K562 (cell line): ENCODE results near the gene GPAT3. TPM values are rescaled to one million over a fixed set of nuclear protein-coding genes. Genes with fewer than 3 reads are reported as not detected.

Source experiments
- BCL6 ChIP-seq: fragments of 250-450 bp; sonication (Bioruptor Pico); IDR thresholded peaks from 2 replicates; pipeline ENCODE4 v1.4.0; 2020
- C11orf30 ChIP-seq: fragments of 450-650 bp; IDR thresholded peaks from 2 replicates; pipeline ENCODE4 v1.6.1; 2016; ENCODE audit warnings: low read depth, mild to moderate bottlenecking
- CC2D1A ChIP-seq: fragments of 450-650 bp; IDR thresholded peaks from 2 replicates; pipeline ENCODE4 v1.6.1; 2017; ENCODE audit warnings: mild to moderate bottlenecking
- CSDE1 ChIP-seq, 2 experiments: fragments of 450-650 bp; IDR thresholded peaks; 2 replicates each; pipeline ENCODE4 v1.6.1; 2016; ENCODE audit warnings: mild to moderate bottlenecking in 1 of 2
- EWSR1 ChIP-seq: fragments of 450-650 bp; IDR thresholded peaks from 2 replicates; pipeline ENCODE4 v1.6.1; 2018; ENCODE audit warnings: borderline replicate concordance, mild to moderate bottlenecking, low read depth, moderate library complexity; ENCODE audit not compliant: partially characterized antibody
- HINFP ChIP-seq: fragments of 450-650 bp; conservative IDR thresholded peaks from 2 replicates; pipeline ENCODE4 v1.6.1; 2016; ENCODE audit warnings: missing genetic modification characterization, low read depth, mild to moderate bottlenecking, control low read depth, missing compliant biosample characterization
- JUN ChIP-seq, 2 experiments: sonication (generic) in 1 of 2; formaldehyde crosslinking in 1 of 2; IDR thresholded peaks; 2 replicates each; pipeline versions ENCODE4 v1.6.1 to v1.8.0; 2012 to 2022; ENCODE audit warnings: borderline replicate concordance in 2 of 2, mild to moderate bottlenecking in 2 of 2, improper control_type of control experiment in 1 of 2, low read depth in 1 of 2, low read length in 1 of 2, missing genetic modification reagents in 1 of 2
- JUNB ChIP-seq: fragments of 450-650 bp; formaldehyde crosslinking; conservative IDR thresholded peaks from 2 replicates; pipeline ENCODE4 v1.4.0; 2020; ENCODE audit warnings: mild to moderate bottlenecking
- KAT7 ChIP-seq: sonication (generic); formaldehyde crosslinking; IDR thresholded peaks from 2 replicates; pipeline ENCODE4 v1.8.0; 2022; ENCODE audit warnings: missing genetic modification reagents, mild to moderate bottlenecking, borderline replicate concordance
- MAFG ChIP-seq: fragments of 450-650 bp; conservative IDR thresholded peaks from 2 replicates; pipeline ENCODE4 v1.6.1; 2016; ENCODE audit warnings: missing genetic modification characterization, missing compliant biosample characterization
- NCOR1 ChIP-seq: fragments of 450-650 bp; IDR thresholded peaks from 2 replicates; pipeline ENCODE4 v1.6.1; 2016; ENCODE audit warnings: mild to moderate bottlenecking, moderate library complexity
- PKNOX1 ChIP-seq: fragments of 450-650 bp; IDR thresholded peaks from 2 replicates; pipeline ENCODE4 v1.6.1; 2016
- SMAD2 ChIP-seq: fragments of 150-350 bp; IDR thresholded peaks from 2 replicates; pipeline ENCODE4 v1.6.1; 2014; ENCODE audit warnings: low read depth, mild to moderate bottlenecking, low read length
- SUPT5H ChIP-seq: fragments of 450-650 bp; IDR thresholded peaks from 2 replicates; pipeline ENCODE4 v1.6.1; 2016
- TCF7 ChIP-seq: sonication (generic); IDR thresholded peaks from 2 replicates; pipeline ENCODE4 v1.6.1; 2016; ENCODE audit warnings: antibody characterized with exemption, borderline replicate concordance
- TOE1 ChIP-seq, 2 experiments: fragments of 450-650 bp in 1 of 2; sonication (generic) in 1 of 2; formaldehyde crosslinking in 1 of 2; IDR thresholded peaks; 2 replicates each; pipeline versions ENCODE4 v1.7.1 to v1.8.0; 2016 to 2022; ENCODE audit warnings: borderline replicate concordance in 2 of 2, mild to moderate bottlenecking in 2 of 2, antibody characterized with exemption in 1 of 2, inconsistent platforms in 1 of 2, low read depth in 1 of 2, missing genetic modification reagents in 1 of 2, moderate library complexity in 1 of 2
- ZBTB1 ChIP-seq: sonication (generic); formaldehyde crosslinking; IDR thresholded peaks from 2 replicates; pipeline ENCODE4 v1.8.1; 2023; ENCODE audit warnings: missing genetic modification reagents, low read depth, mild to moderate bottlenecking, borderline replicate concordance
- ZBTB2 ChIP-seq: fragments of 450-650 bp; IDR thresholded peaks from 2 replicates; pipeline ENCODE4 v1.6.1; 2016; ENCODE audit warnings: antibody characterized with exemption
- ZFP91 ChIP-seq: sonication (generic); formaldehyde crosslinking; IDR thresholded peaks from 2 replicates; pipeline ENCODE4 v1.8.0; 2022; ENCODE audit warnings: mild to moderate bottlenecking, missing genetic modification reagents
- ZNF282 ChIP-seq: sonication (generic); formaldehyde crosslinking; IDR thresholded peaks from 2 replicates; pipeline ENCODE4 v1.8.1; 2023; ENCODE audit warnings: missing genetic modification reagents
- polyA plus RNA-seq, 8 experiments: library from polyadenylated mRNA; depleted of rRNA in 4 of 8; stranded (reverse) in 5 of 8; unstranded in 3 of 8; fragments of >200 nt; fragmentation: Nextera tagmentation in 2 of 8; fragmentation: Illumina TruSeq in 1 of 8; extraction: Ambion mirVana in 2 of 8; extraction: Trizol in 1 of 8; gene quantifications; 2 replicates each; pipeline versions ENCODE4 v1.2.1 to v1.2.3, GENCODE V29; 2011 to 2014; ENCODE audit warnings: inconsistent platforms in 1 of 8, missing spikeins in 1 of 8
- total RNA-seq, 7 experiments: library from RNA; depleted of rRNA in 6 of 7; stranded (reverse); fragments of >200 nt in 6 of 7; fragmentation: Illumina TruSeq in 2 of 7; extraction: Trizol in 2 of 7; gene quantifications; 2 replicates each; pipeline versions ENCODE4 v1.2.1 to v1.2.3, GENCODE V29; 2011 to 2021; ENCODE audit warnings: low replicate concordance in 1 of 7

GPAT3 gene
- total and polyA plus RNA-seq, 9 of the 15 experiments (the other 6 are each of a cell fraction or from before 2014, with no cell fraction given), result 4.1 to 16.1 (median 13.1) TPM

- TF ChIP-seq ZBTB2 (peak; percentile 46; the same call in 1 of the 2 replicates), TOE1 (IDR thresholded peaks at IDR 0.05; ENCODE audit: borderline replicate concordance) (peak; percentile 79), TOE1 (CRISPR knock-in tag; IDR thresholded peaks at IDR 0.05; ENCODE audit: borderline replicate concordance, low read depth) (no peak), PKNOX1 (peak; percentile 91), BCL6 (CRISPR knock-in tag) (no peak), JUNB (CRISPR knock-in tag) (no peak), CC2D1A (peak; percentile 92), KAT7 (CRISPR knock-in tag) (no peak), JUN (IDR thresholded peaks at IDR 0.05; ENCODE audit: borderline replicate concordance, low read depth, low read length) (peak; percentile 66; the same call in 1 of the 2 replicates), JUN (CRISPR knock-in tag; IDR thresholded peaks at IDR 0.05; ENCODE audit: borderline replicate concordance) (peak; percentile 84; the same call in 1 of the 2 replicates), EWSR1 (no peak), MAFG (tag) (peak; percentile 98), NCOR1 (peak; percentile 97), ZFP91 (no peak), CSDE1 (IDR thresholded peaks at IDR 0.05) (no peak), SUPT5H (no peak), C11orf30 (peak; percentile 93), HINFP (tag) (no peak), SMAD2 (no peak), ZNF282 (CRISPR knock-in tag) (no peak), ZBTB1 (CRISPR knock-in tag) (no peak), TCF7 (peak; percentile 41; the same call in 1 of the 2 replicates)
Measured at GRCh38 chr4:83629945-83630721, 94.2 kb downstream of the GPAT3 start (continued).
